ENCODE measurements around the gene RAB3GAP1.

RAB3GAP1 gene

GRCh38 chr2:135164431-135164830 lies 112.3 kb downstream of the RAB3GAP1 start:
- no peak for DNase-seq (ENCODE audit: low spot score)

GRCh38 chr2:135167273-135167672 lies 115.2 kb downstream of the RAB3GAP1 start:
- no peak for DNase-seq (ENCODE audit: low spot score)

GRCh38 chr2:135168204-135168856 lies 116.2 kb downstream of the RAB3GAP1 start:
- DNase-seq (ENCODE audit: low spot score) = no peak

GRCh38 chr2:135169900-135170753 lies 118.0 kb downstream of the RAB3GAP1 start:
- DNase-seq (ENCODE audit: low spot score) = no peak

GRCh38 chr2:135174049-135174809 lies 122.1 kb downstream of the RAB3GAP1 start:
- DNase-seq (ENCODE audit: low spot score) = no peak

GRCh38 chr2:135174810-135175093 lies 122.7 kb downstream of the RAB3GAP1 start:
- no peak for DNase-seq (ENCODE audit: low spot score)

GRCh38 chr2:135175177-135175576 lies 123.1 kb downstream of the RAB3GAP1 start:
- DNase-seq (ENCODE audit: low spot score) = no peak

- no peak for DNase-seq (ENCODE audit: low spot score)
Measured at GRCh38 chr2:135179689-135180088, 127.6 kb downstream of the RAB3GAP1 start.

- no peak for DNase-seq (ENCODE audit: low spot score)
Measured at GRCh38 chr2:135182190-135182589, 130.1 kb downstream of the RAB3GAP1 start.

GRCh38 chr2:135182601-135183000 lies 130.5 kb downstream of the RAB3GAP1 start:
- no peak for DNase-seq (ENCODE audit: low spot score)

GRCh38 chr2:135183822-135184221 lies 131.7 kb downstream of the RAB3GAP1 start:
- no peak for DNase-seq (ENCODE audit: low spot score)

- DNase-seq (ENCODE audit: low spot score) = no peak
Measured at GRCh38 chr2:135186054-135186453, 134.0 kb downstream of the RAB3GAP1 start.

GRCh38 chr2:135187270-135187669 lies 135.2 kb downstream of the RAB3GAP1 start:
- DNase-seq (ENCODE audit: low spot score) = no peak

GRCh38 chr2:135189148-135189547 lies 137.1 kb downstream of the RAB3GAP1 start:
- DNase-seq (ENCODE audit: low spot score) = no peak

GRCh38 chr2:135190799-135191198 lies 138.7 kb downstream of the RAB3GAP1 start:
- DNase-seq (ENCODE audit: low spot score) = no peak

- no peak for DNase-seq (ENCODE audit: low spot score)
Measured at GRCh38 chr2:135198481-135198880, 146.4 kb downstream of the RAB3GAP1 start.

- no peak for DNase-seq (ENCODE audit: low spot score)
Measured at GRCh38 chr2:135202751-135203150, 150.7 kb downstream of the RAB3GAP1 start.

- no peak for DNase-seq (ENCODE audit: low spot score)
Measured at GRCh38 chr2:135203944-135204343, 151.9 kb downstream of the RAB3GAP1 start.

GRCh38 chr2:135208016-135208415 lies 155.9 kb downstream of the RAB3GAP1 start:
- no peak for DNase-seq (ENCODE audit: low spot score)

GRCh38 chr2:135212757-135213156 lies 160.7 kb downstream of the RAB3GAP1 start:
- DNase-seq (ENCODE audit: low spot score) = no peak

- no peak for DNase-seq (ENCODE audit: low spot score)
Measured at GRCh38 chr2:135218426-135218825, 166.3 kb downstream of the RAB3GAP1 start.

GRCh38 chr2:135219226-135219625 lies 167.1 kb downstream of the RAB3GAP1 start:
- no peak for DNase-seq (ENCODE audit: low spot score)

Data from hematopoietic multipotent progenitor cell treated with erythropoietin and hydrocortisone succinate and interleukin-3 and kit ligand, for 15 days (in vitro differentiated cells).